SU-DHL-6 (cell line): ENCODE results near the gene RPL6.

Experiments
- EZH2phosphoT487 ChIP-seq: fragments of 200-600 bp; sonication (generic), shearing (Covaris generic); conservative IDR thresholded peaks from 2 replicates; pipeline ENCODE4 v1.6.1; 2018; ENCODE audit warnings: mild to moderate bottlenecking, antibody characterized with exemption, low read length, moderate library complexity, mixed read lengths
- TF ChIP-seq, protein P1 (sequence below): fragments of 200-600 bp; sonication (generic); IDR thresholded peaks from one replicate; pipeline ENCODE4 v1.5.1; 2017; ENCODE audit warnings: antibody characterized with exemption, mild to moderate bottlenecking, low read length, moderate library complexity; ENCODE audit not compliant: insufficient read depth, poor library complexity, severe bottlenecking

GRCh38 chr12:112361271-112361670, 48.1 kb downstream of the RPL6 start:
- TF ChIP-seq, protein P1, sequence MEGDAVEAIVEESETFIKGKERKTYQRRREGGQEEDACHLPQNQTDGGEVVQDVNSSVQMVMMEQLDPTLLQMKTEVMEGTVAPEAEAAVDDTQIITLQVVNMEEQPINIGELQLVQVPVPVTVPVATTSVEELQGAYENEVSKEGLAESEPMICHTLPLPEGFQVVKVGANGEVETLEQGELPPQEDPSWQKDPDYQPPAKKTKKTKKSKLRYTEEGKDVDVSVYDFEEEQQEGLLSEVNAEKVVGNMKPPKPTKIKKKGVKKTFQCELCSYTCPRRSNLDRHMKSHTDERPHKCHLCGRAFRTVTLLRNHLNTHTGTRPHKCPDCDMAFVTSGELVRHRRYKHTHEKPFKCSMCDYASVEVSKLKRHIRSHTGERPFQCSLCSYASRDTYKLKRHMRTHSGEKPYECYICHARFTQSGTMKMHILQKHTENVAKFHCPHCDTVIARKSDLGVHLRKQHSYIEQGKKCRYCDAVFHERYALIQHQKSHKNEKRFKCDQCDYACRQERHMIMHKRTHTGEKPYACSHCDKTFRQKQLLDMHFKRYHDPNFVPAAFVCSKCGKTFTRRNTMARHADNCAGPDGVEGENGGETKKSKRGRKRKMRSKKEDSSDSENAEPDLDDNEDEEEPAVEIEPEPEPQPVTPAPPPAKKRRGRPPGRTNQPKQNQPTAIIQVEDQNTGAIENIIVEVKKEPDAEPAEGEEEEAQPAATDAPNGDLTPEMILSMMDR = no peak
- no peak for TF ChIP-seq EZH2phosphoT487
